GM21367 (cell line): ENCODE data around the gene IPO13.

Experiments
- ATAC-seq: cut with Tn5 transposase; IDR thresholded peaks from one replicate; pipeline ENCODE4 v1.9.1; 2021; ENCODE audit not compliant: unreplicated experiment

IPO13 gene

DNA sequence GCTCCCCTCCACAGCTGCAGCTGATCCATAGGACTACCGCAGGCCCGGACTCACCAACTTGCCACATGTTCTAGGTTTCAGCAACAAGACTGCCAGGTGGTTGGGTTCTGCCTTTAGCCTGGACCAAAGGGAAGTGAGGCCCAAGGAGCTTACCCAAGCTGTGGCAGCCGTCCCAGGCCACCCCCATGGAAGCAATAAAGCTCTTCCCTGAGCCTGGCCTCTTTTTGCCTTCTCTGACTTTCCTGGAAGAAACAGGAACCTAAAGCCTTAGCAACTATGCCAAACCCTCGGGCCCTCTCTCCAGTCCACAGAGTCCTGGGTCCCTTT, 15.8 kb upstream of the IPO13 start:
- ATAC-seq = no peak

DNA sequence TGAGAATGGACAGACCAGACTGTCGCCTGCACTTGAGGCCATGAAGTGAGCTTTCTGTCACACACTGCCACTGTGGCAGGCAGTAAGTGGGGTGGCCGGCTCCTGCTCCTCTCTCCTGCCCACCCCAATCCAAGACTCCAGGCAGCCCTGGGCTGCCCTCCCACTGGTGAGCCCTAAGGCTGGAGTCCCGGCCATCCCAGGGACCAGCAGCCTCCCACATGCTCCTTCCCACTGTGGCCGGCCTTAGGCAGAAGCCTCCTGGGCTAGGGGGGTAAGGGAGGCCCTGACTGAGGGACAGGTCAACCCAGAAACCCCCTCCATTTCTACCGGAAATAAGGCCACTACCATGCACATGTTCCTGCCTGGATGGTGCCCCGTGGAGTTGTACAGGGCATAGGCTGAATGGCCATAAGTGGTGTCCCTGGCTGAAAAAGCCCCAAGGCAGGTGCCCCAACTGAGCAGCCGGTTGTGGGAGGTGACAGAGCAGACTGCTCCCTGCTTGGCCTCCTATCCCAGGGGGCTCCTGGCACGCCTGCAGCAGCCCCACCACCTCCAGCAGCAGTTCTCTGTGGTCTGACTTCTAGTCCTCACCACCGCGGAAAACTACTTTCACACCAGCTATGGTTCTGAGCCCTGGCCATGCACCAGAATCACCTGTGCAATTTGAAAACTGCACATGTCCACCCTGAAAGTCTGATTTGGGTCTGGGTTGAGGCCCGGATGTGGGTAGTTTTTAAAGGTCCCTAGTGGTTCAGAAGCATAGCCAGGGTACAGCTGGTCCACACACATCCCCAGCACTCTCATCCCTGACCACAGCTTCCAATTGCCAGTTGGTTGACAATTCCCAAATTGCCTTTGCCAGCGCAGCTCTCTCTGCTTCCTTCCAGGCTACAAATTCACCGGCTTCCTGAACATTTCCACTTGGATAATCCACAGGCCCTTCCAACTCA, 14.8 kb upstream of the IPO13 start:
- ATAC-seq = no peak

DNA sequence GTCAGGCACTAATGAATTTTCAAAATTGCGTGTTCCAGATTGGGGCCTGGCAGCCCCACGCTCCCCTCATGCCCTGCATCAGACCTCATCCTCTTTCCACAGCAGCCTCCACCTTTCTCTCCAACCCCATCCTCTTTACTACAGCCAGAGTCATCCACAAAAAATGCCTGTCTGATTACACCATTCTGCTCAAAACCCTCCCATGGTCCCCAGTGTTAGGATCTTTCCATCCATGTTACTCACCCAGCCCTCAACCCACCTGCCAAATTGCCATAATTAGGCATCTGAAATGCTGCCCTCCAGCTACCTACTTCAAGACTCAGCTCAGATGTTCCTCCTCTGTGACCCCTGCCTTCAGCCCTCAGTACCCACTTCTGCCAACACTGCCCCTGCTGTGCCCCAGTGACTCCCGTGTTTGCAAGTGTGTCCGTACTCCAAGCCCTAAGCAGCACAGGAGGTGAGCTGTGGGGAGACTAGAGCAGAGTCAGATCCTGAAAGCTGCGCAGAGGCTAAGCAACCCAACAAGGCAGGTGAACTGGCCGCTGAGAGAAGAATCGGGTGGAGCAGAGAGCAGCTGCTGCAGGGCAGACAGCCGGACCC, 13.9 kb upstream of the IPO13 start:
- ATAC-seq = no peak

DNA sequence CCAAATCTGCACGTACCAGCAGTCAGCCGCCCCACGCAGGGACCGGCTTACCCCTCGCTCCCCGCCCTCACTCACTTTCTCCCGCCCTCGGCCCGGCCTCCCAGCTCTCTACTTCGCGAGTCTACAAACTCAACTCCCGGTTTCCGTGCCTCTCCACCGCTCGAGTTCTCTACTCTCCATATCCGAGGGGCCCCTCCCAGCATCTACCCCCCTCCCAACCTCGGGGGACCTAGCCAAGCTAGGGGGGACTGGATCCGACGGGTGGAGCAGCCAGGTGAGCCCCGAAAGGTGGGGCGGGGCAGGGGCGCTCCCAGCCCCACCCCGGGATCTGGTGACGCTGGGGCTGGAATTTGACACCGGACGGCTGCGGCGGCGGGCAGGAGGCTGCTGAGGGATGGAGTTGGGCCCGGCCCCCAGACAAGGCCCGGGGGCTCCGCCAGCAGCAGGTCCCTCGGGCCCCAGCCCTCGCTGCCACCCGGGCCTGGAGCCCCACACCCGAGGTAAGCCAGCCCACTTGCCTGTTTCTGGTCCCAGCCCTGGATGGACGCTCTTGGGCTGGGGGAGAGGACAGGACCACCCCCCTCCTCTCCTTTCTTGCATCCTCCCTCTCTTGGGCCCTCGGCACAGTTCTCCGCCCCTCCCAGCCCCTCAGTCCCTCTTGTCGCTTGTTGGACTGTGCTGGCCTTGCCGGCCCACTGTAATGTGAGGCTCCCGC, 13.2 kb upstream of the IPO13 start, which contains the start of gene ARTN:
Gene ARTN, plus strand, starts transcription at position 416 of the 715 bp plus-strand sequence. CDS start 1,856 bp downstream, outside the sequence.
- no peak for ATAC-seq

DNA sequence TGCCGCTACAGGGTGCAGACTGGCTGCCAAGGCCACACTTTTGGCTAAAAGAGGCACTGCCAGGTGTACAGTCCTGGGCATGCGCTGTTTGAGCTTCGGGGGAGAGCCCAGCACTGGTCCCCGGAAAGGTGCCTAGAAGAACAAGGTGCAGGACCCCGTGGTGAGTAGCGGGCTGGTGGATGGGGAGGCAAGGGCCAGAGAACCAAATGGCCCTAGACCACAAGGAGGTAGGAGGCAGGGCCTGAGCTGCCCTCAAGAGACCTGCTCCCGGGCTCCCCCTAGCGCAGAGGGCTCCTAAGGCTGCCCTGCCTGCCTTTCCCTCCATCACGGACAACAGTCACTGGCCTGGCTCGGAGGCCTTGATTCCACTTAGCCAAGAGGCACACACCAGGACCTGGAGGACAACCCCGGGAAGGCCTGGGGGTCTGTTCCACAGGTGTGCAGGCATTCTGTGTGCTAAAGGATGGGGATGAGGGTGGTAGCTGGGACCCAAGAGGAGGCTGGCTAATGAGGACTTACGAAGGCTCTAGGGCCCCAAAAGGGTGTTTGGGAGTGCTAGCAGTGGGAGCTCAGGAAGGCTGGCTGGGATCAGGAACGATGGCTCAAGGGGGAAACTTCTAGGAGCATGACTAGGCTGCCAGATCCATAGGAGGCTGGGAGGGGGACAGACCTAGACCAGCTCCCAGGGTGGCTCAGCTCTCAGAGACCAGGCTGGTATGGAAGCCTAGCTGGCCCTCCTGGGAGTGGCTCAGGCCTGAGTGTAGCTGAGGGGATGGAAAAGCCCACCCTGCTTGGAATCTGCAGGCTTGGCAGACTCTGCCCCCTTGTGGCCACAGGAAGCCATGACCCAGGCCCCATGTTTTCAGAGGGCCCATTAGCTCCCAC, 12.4 kb upstream of the IPO13 start:
- no peak for ATAC-seq

DNA sequence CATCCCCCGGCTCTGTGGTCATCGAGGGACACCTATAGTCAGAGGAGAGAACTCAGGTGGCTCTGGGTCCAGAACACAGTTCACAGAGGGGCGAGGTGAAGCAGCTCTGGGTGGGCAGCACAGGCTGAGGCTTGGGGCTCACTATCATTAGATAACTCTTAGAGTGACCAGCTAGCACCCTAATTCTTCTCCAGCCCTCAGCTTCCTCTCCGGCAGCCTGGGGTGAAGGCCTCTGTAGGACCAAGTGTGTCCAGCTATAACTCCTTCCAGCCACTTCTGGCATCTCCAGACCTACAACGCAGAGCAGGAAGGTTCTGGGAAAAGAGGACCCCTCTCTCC, 11.8 kb upstream of the IPO13 start:
- ATAC-seq = no peak

DNA sequence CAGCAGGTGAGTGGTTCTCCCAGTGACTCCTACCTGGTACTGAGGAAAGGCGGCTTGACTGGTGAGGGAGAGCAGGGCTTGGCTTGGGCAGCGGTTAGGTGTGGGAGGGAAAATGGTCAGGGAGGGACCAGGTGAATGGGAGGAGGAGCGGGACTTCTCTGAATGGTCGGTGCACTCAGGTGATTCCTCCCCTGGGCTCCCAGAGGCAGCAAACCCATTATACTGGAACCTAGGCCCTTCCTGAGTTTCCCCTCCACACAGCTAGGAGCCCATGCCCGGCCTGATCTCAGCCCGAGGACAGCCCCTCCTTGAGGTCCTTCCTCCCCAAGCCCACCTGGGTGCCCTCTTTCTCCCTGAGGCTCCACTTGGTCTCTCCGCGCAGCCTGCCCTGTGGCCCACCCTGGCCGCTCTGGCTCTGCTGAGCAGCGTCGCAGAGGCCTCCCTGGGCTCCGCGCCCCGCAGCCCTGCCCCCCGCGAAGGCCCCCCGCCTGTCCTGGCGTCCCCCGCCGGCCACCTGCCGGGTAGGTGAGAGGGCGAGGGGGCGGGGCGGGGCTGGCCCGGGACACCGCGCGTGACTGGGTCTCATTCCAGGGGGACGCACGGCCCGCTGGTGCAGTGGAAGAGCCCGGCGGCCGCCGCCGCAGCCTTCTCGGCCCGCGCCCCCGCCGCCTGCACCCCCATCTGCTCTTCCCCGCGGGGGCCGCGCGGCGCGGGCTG, 10.9 kb upstream of the IPO13 start:
- no peak for ATAC-seq

DNA sequence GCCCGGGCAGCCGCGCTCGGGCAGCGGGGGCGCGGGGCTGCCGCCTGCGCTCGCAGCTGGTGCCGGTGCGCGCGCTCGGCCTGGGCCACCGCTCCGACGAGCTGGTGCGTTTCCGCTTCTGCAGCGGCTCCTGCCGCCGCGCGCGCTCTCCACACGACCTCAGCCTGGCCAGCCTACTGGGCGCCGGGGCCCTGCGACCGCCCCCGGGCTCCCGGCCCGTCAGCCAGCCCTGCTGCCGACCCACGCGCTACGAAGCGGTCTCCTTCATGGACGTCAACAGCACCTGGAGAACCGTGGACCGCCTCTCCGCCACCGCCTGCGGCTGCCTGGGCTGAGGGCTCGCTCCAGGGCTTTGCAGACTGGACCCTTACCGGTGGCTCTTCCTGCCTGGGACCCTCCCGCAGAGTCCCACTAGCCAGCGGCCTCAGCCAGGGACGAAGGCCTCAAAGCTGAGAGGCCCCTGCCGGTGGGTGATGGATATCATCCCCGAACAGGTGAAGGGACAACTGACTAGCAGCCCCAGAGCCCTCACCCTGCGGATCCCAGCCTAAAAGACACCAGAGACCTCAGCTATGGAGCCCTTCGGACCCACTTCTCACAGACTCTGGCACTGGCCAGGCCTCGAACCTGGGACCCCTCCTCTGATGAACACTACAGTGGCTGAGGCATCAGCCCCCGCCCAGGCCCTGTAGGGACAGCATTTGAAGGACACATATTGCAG, 10.2 kb upstream of the IPO13 start:
- ATAC-seq = no peak

DNA sequence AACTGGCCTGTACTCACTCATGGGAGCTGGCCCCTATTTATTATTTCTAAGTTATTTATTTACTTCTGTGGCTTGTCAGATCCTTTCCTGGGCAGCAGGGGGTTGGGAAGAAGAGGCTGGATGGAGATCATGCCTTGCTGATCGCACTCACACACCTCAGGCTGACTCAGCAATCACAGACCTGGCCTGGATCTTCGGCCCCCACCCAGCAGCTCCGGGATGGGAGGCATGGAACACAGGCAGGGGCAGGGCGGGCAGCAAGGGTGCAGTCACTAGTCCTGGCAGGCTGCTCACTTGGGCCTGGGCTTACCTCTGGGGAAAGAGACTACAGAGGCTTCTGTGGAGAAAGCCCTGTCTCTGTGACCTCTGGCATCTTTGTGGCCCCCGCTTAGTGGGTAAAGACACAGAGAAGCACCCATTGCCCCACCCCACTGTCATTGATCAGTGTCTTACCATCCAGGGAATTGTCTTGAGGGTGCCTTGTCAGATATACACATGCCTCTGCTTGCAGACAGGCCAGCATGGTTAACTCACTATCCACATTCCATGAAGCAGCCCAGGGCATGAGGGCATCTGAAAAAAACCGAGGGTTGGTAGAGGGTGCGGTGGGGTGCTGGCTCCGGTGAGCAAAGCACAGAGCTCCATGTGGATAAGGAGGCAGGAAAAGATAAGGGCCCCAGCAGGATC, 9.4 kb upstream of the IPO13 start:
- no peak for ATAC-seq

DNA sequence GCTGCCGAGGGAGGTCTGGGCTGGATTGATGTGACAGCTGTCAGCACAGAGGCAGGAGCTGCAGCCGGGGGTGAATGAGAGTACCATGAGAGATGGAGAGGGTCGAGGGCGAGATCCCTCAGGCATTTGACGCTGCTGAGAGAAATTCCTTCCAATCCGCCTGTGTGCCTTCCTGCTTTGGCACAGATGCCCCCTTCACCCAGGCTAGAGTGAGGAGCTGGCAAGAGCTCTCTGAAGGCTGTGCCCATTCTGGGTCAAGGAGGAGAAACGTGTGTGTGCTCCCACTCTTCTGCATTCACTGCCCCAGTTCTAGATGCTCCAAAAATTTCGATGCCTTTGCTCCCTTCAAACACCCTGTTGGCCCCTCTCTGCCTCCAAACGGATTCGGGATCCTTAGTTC, 8.4 kb upstream of the IPO13 start:
- no peak for ATAC-seq

DNA sequence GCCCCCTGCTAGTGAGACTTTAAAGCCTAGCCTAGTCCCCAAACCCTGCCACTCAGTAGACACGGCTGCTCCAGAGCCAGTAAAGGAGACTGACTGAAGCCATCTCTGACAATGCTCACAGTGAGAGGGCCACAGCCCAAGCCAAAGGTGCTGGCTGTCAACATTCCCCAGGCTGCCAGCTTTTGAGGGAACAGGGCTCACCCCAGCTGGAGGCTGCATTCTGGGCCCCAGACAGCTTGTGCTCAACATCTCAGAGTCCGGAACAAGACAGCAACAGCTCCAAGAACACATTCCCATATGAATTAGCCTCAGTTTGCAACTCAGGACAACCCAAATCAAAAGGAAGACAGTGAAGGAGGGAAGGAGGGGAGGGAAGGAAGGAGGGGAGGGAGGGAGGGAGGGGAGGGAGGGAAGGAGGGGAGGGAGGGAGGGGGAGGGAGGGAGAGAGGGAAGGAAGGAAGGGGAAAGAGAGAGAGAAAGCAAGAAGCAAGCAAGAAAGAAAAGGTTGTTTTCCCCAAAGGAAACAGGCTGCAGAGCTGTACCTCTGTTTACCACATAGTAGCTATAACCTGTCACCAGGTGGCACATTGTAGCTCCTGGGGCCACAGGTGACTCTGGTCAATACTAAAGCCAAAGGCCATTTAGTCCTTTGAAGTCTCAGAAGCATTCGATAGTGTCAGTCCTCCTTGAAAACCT, 7.7 kb upstream of the IPO13 start:
- no peak for ATAC-seq

DNA sequence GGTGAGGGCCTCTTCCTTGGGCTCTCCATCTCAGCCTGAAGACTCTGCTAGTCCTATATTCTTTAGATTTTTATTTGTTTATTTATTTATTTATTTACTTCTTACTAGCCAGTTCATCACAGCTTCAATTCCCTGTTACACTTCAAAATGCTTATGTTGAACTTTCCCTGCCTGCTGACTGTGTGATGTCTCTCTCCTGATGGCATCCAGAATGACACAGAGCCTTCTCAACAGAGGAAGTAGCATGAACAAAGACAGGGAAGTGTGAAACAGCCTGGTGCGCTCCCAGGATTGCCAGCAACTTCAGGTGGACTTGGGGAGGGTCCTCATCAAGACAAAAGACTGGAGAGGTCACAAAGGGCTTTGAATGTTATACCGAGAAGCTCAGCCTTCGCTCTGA, 4.3 kb upstream of the IPO13 start:
- ATAC-seq = no peak

DNA sequence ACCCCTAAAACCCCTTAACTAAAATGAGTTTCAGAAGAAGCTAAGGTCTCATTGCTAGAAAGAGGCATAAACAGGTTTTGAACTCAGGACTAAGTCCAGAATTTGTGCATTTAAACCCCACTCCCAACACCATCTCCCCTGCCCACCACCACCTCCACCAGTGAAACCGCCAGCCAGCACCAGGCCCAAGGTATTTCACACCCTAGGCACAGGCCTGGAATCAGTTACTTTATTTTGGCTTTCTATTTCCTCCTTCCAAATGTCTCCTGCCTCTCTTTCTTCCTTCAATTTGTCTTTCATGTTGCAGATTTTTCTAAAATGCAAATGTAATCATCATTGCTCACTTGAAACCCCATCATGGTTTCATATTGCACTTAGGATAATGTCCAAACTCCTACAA, 1.9 kb upstream of the IPO13 start:
- no peak for ATAC-seq

DNA sequence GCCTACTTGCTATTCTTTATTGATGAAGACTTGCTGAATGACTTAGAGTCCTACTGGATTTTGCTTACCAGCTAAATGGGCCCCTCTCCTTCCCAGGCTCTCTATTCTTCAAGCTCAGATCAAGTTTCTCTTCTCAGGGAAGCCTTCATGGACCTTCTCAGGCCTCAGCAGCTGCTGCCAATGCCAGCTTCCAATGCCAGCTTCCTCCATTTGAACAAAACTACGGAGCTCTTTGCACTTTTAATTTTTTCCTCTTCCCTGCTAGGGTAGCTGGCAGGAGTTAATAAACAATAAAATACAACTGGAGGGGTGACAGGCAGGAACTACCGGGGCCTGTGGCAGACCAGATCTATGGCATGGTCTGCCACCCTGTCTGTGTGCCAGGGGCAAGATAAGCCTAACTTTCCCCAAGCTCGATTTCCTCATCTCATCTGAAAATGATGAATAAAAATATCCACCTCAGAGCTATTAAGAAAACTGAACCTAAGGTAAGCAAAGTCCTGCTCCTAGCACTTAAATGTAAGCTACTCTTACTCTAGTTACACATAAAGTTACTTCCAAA, 995 bp upstream of the IPO13 start:
- ATAC-seq = no peak

DNA sequence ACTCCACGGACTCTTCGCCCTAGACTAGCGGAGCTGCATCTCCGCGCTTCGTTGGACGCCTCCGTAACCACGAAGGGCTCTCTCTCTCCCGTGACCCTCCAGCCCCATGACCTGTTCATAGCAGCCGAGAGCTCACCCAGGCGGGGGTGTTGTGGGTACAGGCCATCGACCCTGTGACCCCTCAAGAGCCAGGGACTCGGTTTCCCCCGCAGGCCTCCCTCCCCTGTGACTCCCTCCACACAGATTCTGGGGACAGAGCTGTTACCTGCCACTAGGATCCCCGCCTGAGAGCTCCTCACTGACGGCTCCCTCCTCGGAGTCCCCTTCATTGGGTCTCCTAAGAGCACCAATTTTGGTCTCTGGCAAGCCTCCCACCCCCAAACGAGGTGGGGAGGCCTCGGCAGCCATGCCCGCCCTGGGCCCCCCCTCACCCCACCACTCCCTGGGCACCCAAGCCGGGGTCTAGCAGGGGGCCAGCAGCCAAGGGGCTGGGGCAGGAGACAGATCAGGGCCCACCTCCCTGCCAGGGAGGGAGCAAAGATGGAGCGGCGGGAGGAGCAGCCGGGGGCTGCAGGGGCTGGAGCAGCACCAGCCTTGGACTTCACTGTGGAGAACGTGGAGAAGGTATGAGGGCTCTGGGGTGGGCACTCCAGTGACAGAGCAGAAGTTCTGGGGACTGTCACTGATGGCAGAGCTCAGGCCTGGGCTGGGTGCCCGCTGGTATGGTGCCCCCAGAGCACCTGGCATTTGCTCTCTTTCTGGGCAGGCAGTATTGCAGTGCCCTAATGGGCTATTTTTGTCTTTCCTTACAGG, 517 bp downstream of the IPO13 start:
- no peak for ATAC-seq

DNA sequence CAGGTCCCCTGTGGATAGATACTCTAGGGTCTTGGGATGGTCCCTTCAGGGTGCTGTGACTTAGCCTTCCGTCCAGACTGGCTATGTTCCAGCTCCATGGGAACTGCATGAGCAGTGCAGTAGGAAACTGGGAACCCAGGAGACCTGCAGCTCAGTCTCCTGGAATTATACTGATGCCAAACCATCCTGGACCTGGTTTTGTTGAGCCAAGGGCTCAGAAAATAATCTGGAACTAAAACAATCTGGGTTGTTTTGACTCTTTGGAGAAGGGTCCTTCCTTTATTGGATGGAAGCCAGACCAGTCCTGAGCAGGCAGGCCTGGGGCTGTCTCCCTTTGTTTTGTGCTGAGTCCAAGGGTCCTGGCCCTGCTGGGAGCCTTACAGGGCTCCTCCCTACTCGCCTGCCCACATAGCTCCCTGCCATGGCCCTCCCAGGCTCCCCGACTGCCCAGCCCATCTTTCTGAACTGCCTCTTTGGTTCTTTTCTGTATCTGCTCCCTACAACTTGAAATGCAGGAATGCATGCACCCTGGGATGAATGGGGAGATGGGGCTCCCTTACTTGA, 1.2 kb downstream of the IPO13 start:
- ATAC-seq = no peak

DNA sequence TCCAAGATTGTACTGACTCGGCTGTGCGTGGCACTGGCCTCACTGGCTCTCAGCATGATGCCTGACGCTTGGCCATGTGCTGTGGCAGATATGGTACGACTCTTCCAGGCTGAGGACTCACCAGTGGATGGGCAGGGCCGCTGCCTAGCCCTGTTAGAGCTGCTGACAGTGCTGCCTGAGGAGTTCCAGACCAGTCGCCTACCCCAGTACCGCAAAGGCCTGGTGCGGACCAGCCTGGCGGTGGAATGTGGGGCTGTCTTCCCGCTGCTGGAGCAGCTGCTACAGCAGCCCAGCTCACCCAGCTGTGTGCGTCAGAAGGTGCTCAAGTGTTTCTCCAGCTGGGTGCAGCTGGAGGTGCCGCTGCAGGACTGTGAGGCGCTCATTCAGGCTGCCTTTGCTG, 2.9 kb downstream of the IPO13 start:
- no peak for ATAC-seq
